HCT116 (cell line): ENCODE data around the gene FGD3. TPM values are rescaled to one million over a fixed set of nuclear protein-coding genes. Genes with fewer than 3 reads are reported as not detected.

Source experiments
- ATAC-seq: fragments of 200-7000 bp; cut with Tn5 transposase; 2 replicates; pipeline ENCODE4 v1.9.1; 2020; ENCODE audit warnings: mild to moderate bottlenecking, moderate library complexity
- BruUV-seq: library from RNA; stranded (reverse); fragments of 400-500 nt; replicated peaks from 2 replicates; lab custom pipeline; 2021; lab: Mats Ljungman, UMichigan
- CTCF ChIA-PET: fragments of 300-600 bp; sonication (Branson Sonifier 250); formaldehyde crosslinking; loops from one replicate; lab custom pipeline; 2021; ENCODE audit warnings: antibody characterized with exemption; lab: Charles Lee
- POLR2A ChIA-PET: fragments of 300-600, 350-600 bp; sonication (Branson Sonifier 250); formaldehyde crosslinking; loops from one replicate; lab custom pipeline; 2021; ENCODE audit warnings: antibody characterized with exemption; lab: Charles Lee
- RAD21 ChIA-PET, 2 experiments: fragments of 300-600 bp; sonication (Branson Sonifier 250); formaldehyde crosslinking; loops; one replicate each; lab custom pipeline; 2023; ENCODE audit warnings: low total read pairs in 2 of 2; ENCODE audit not compliant: uncharacterized antibody in 2 of 2, unreplicated experiment in 2 of 2, low non-redundant PET in 1 of 2; lab: Charles Lee
- DNase-seq: peaks from one replicate; pipeline ENCODE4 v3.0.0-alpha.2; 2010; ENCODE audit warnings: low read depth, low spot score
- H2AFZ ChIP-seq: fragments of 200-600 bp; shearing (Covaris generic), sonication (generic); 2 replicates; pipeline ENCODE4 v1.6.1; 2017; ENCODE audit warnings: low read depth, mixed run types, mixed read lengths, antibody characterized with exemption, low read length; ENCODE audit not compliant: poor library complexity, severe bottlenecking
- H3K27ac ChIP-seq: 2 replicates; pipeline ENCODE4 v1.5.1; 2012; ENCODE audit warnings: low read depth, low read length
- H3K27me3 ChIP-seq: fragments of 200-600 bp; sonication (generic); 2 replicates; pipeline ENCODE4 v1.6.1; 2016; ENCODE audit warnings: mixed run types, low read length, mixed read lengths; ENCODE audit not compliant: insufficient read depth
- H3K36me3 ChIP-seq, 2 experiments: fragments of 200-500 bp in 1 of 2; fragments of 200-600 bp in 1 of 2; sonication (Bioruptor generic) in 1 of 2; sonication (generic) in 1 of 2; 2 replicates each; pipeline versions ENCODE4 v1.5.1 to v1.6.1; 2014 to 2016; ENCODE audit warnings: low read length in 2 of 2, inconsistent platforms in 1 of 2, mixed read lengths in 1 of 2, mixed run types in 1 of 2; ENCODE audit not compliant: insufficient read depth in 2 of 2, control insufficient read depth in 1 of 2
- H3K4me1 ChIP-seq, 2 experiments: fragments of 200-600 bp in 1 of 2; sonication (generic) in 1 of 2; 2 replicates each; pipeline versions ENCODE4 v1.5.1 to v1.6.1; 2012 to 2017; ENCODE audit warnings: low read length in 2 of 2, inconsistent platforms in 1 of 2, mild to moderate bottlenecking in 1 of 2, mixed read lengths in 1 of 2, mixed run types in 1 of 2, moderate library complexity in 1 of 2; ENCODE audit not compliant: insufficient read depth in 2 of 2, control insufficient read depth in 1 of 2
- H3K4me2 ChIP-seq: fragments of 200-600 bp; sonication (generic); 2 replicates; pipeline ENCODE4 v1.6.1; 2017; ENCODE audit warnings: mixed run types, low read length, mixed read lengths
- H3K4me3 ChIP-seq, 2 experiments: fragments of 200-600 bp in 1 of 2; sonication (generic) in 1 of 2; replicated peaks in 1 of 2; 2 replicates each; pipeline ENCODE4 v1.5.1; 2011 to 2016; ENCODE audit warnings: low read length in 2 of 2, control low read depth in 1 of 2, low read depth in 1 of 2, mild to moderate bottlenecking in 1 of 2, mixed read lengths in 1 of 2, mixed run types in 1 of 2
- H3K79me2 ChIP-seq: fragments of 200-600 bp; sonication (generic); 2 replicates; pipeline ENCODE4 v1.6.1; 2017; ENCODE audit warnings: mild to moderate bottlenecking, mixed run types, low read length, moderate library complexity, mixed read lengths; ENCODE audit not compliant: insufficient read depth
- H3K9ac ChIP-seq: fragments of 200-600 bp; sonication (generic); 2 replicates; pipeline ENCODE4 v1.6.1; 2016; ENCODE audit warnings: low read length, mixed read lengths
- H3K9me2 ChIP-seq: fragments of 200-600 bp; sonication (generic), shearing (Covaris generic); 2 replicates; pipeline ENCODE4 v1.6.1; 2017; ENCODE audit warnings: mixed run types, mild to moderate bottlenecking, moderate library complexity; ENCODE audit not compliant: insufficient read depth
- H3K9me3 ChIP-seq, 2 experiments: fragments of 200-500 bp in 1 of 2; fragments of 200-600 bp in 1 of 2; sonication (Bioruptor generic) in 1 of 2; sonication (generic) in 1 of 2; 2 replicates each; pipeline ENCODE4 v1.6.1; 2014 to 2017; ENCODE audit warnings: low read length in 2 of 2, mixed read lengths in 2 of 2, inconsistent platforms in 1 of 2, low read depth in 1 of 2, mild to moderate bottlenecking in 1 of 2, mixed run types in 1 of 2, moderate library complexity in 1 of 2; ENCODE audit not compliant: control insufficient read depth in 1 of 2, insufficient read depth in 1 of 2
- H4K20me1 ChIP-seq: fragments of 200-600 bp; sonication (generic), shearing (Covaris generic); 2 replicates; pipeline ENCODE4 v1.6.1; 2017; ENCODE audit warnings: mixed run types, mild to moderate bottlenecking, moderate library complexity; ENCODE audit not compliant: insufficient read depth
- CBX3 ChIP-seq: IDR thresholded peaks from 2 replicates; pipeline ENCODE4 v1.6.1; 2012; ENCODE audit warnings: low read depth
- POLR2A ChIP-seq: IDR thresholded peaks from 2 replicates; pipeline ENCODE4 v1.7.0; 2011; ENCODE audit warnings: borderline replicate concordance; ENCODE audit not compliant: insufficient read depth, insufficient read length; ENCODE audit errors: extremely low read depth
- RAD21 ChIP-seq: IDR thresholded peaks from 2 replicates; pipeline ENCODE4 v1.6.1; 2012; ENCODE audit warnings: low read depth, mild to moderate bottlenecking
- SP1 ChIP-seq: IDR thresholded peaks from 2 replicates; pipeline ENCODE4 v1.6.1; 2012; ENCODE audit warnings: low read depth
- TCF7L2 ChIP-seq: IDR thresholded peaks from 2 replicates; pipeline ENCODE4 v1.7.0; 2011; ENCODE audit warnings: borderline replicate concordance, inconsistent platforms; ENCODE audit not compliant: insufficient read depth, insufficient read length; ENCODE audit errors: extremely low read depth
- ZFX ChIP-seq: fragments of 450-650 bp; IDR thresholded peaks from 2 replicates; pipeline ENCODE4 v1.6.1; 2017
- intact Hi-C: fragments of 100-400 bp; cut with micrococcal nuclease; formaldehyde crosslinking; loops from 2 replicates; pipeline ENCODE4 v1.10.0; 2022
- total RNA-seq: library from RNA; stranded (reverse); gene quantifications from one replicate; pipeline ENCODE4 v1.2.1, GENCODE V29; 2021; ENCODE audit not compliant: unreplicated experiment
- TF ChIP-seq, protein P1 (sequence below), 3 experiments: fragments of 200-600 bp in 1 of 3; sonication (generic) in 1 of 3; IDR thresholded peaks in 2 of 3; conservative IDR thresholded peaks in 1 of 3; 2 replicates each; pipeline ENCODE4 v1.5.1; 2012 to 2017; ENCODE audit warnings: low read depth in 2 of 3, low read length in 2 of 3, antibody characterized with exemption in 1 of 3, borderline replicate concordance in 1 of 3, control low read depth in 1 of 3, mild to moderate bottlenecking in 1 of 3, mixed read lengths in 1 of 3, mixed run types in 1 of 3, moderate library complexity in 1 of 3; ENCODE audit not compliant: insufficient read depth in 1 of 3
- TF ChIP-seq, protein P2 (sequence below): IDR thresholded peaks from 2 replicates; pipeline ENCODE4 v1.6.1; 2012

Gene FGD3
- total RNA-seq, 1 experiment from 2014 or later = 3.3 TPM

DNA sequence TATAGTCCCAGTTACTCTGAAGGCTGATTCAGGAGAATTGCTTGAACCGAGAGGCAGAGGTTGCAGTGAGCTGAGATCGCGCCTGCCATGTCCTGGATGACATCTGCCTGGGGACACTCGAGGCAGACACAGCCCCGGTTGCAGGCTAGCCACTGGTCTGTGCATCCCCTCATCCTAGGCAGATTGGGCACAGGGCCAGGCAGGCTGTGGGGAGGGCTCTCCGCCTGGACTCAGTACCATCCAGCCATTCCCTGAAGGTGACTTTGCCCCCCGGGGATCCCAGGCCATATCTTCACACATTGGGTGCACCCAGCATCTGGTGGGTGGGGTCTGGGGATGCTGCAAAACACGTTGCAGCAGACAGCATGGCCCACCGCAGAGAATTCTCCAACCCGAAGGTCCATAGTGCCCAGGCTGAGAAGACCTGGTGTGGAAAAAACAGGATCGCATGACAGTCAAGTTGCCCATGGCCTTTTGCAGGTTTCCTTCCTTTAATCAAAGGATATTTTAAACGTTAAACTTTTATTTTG is 60.3 kb downstream of the FGD3 start:
- H3K9me3 ChIP-seq = no peaks in the 10 kb centered on the region
- ATAC-seq = no peak
- H3K27ac ChIP-seq = no peak overlapping the region
- BruUV-seq = no TSS peak
- TF ChIP-seq ZFX (no peak), TCF7L2 (no peak), CBX3 (no peak), RAD21 (no peak), SP1 (no peak), POLR2A (no peak)
- TF ChIP-seq, protein P1, sequence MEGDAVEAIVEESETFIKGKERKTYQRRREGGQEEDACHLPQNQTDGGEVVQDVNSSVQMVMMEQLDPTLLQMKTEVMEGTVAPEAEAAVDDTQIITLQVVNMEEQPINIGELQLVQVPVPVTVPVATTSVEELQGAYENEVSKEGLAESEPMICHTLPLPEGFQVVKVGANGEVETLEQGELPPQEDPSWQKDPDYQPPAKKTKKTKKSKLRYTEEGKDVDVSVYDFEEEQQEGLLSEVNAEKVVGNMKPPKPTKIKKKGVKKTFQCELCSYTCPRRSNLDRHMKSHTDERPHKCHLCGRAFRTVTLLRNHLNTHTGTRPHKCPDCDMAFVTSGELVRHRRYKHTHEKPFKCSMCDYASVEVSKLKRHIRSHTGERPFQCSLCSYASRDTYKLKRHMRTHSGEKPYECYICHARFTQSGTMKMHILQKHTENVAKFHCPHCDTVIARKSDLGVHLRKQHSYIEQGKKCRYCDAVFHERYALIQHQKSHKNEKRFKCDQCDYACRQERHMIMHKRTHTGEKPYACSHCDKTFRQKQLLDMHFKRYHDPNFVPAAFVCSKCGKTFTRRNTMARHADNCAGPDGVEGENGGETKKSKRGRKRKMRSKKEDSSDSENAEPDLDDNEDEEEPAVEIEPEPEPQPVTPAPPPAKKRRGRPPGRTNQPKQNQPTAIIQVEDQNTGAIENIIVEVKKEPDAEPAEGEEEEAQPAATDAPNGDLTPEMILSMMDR (IDR thresholded peaks at IDR 0.05 in 2 of 3, conservative IDR thresholded peaks at IDR 0.05 in 1 of 3; ENCODE audit: borderline replicate concordance in 1 of 3, insufficient read depth in 1 of 3, low read depth in 2 of 3, low read length in 2 of 3) = no peak
- TF ChIP-seq, protein P2, sequence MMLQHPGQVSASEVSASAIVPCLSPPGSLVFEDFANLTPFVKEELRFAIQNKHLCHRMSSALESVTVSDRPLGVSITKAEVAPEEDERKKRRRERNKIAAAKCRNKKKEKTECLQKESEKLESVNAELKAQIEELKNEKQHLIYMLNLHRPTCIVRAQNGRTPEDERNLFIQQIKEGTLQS = no peak
- H3K4me2 ChIP-seq = no peak overlapping the region
- H3K9me2 ChIP-seq = no peaks in the 10 kb centered on the region
- no peak overlapping the region for H3K4me3 ChIP-seq
- H3K4me1 ChIP-seq = peaks cover 10 to 18% of the 10 kb centered on the region in 2 experiments; a peak in 3 of 4 replicates
- DNase-seq = no peak
- H4K20me1 ChIP-seq = no peaks in the 10 kb centered on the region
- no peaks in the 10 kb centered on the region for H3K27me3 ChIP-seq
- ChIA-PET CTCF (no interaction called here), RAD21 (no interaction called here), POLR2A (no interaction called here)
- H3K9ac ChIP-seq = no peak overlapping the region
- H3K79me2 ChIP-seq = no peaks in the 10 kb centered on the region
- intact Hi-C loops = loop anchor here (10.0 kb wide), 1 partner anchor 557 kb away; no protein-coding TSS in a partner anchor
- H2AFZ ChIP-seq = no peak overlapping the region
- no peaks in the 10 kb centered on the region for H3K36me3 ChIP-seq
